PC-9 (cell line): ENCODE results near the gene MIA. TPM values are rescaled to one million over a fixed set of nuclear protein-coding genes. Genes with fewer than 3 reads are reported as not detected.

Source experiments
- BruUV-seq: library from RNA; stranded (reverse); fragments of 400-500 nt; replicated peaks from 2 replicates; lab custom pipeline; 2021; lab: Mats Ljungman, UMichigan
- CTCF ChIA-PET: fragments of 300-600 bp; sonication (Branson Sonifier 250); formaldehyde crosslinking; loops from one replicate; lab custom pipeline; 2022; ENCODE audit warnings: antibody characterized with exemption; lab: Charles Lee
- POLR2A ChIA-PET: fragments of 300-600 bp; sonication (Branson Sonifier 250); formaldehyde crosslinking; loops from one replicate; lab custom pipeline; 2022; ENCODE audit warnings: antibody characterized with exemption; ENCODE audit not compliant: unreplicated experiment; lab: Charles Lee
- DNase-seq, 2 experiments: peaks; one replicate each; pipeline versions ENCODE4 v3.0.0 to v3.0.0-alpha.2; 2015 to 2022; ENCODE audit warnings: mixed read lengths in 1 of 2
- H2AFZ ChIP-seq: fragments of 200-600 bp; sonication (generic); 2 replicates; pipeline ENCODE4 v1.8.1; 2017; ENCODE audit warnings: antibody characterized with exemption
- H3F3A ChIP-seq: fragments of 200-600 bp; sonication (generic); 2 replicates; pipeline ENCODE4 v1.8.1; 2017; ENCODE audit warnings: antibody characterized with exemption, mild to moderate bottlenecking, low read depth; ENCODE audit not compliant: insufficient read depth
- H3K27ac ChIP-seq: fragments of 200-600 bp; sonication (generic); 2 replicates; pipeline ENCODE4 v1.6.1; 2016; ENCODE audit warnings: mixed run types
- H3K27me3 ChIP-seq: fragments of 200-600 bp; sonication (generic); 2 replicates; pipeline ENCODE4 v1.6.1; 2016; ENCODE audit warnings: low read depth, mixed run types; ENCODE audit not compliant: insufficient read depth
- H3K36me3 ChIP-seq: fragments of 200-600 bp; sonication (generic); 2 replicates; pipeline ENCODE4 v1.6.1; 2016; ENCODE audit warnings: low read depth, mixed run types
- H3K4me1 ChIP-seq: fragments of 200-600 bp; sonication (generic); replicated peaks from 2 replicates; pipeline ENCODE4 v1.6.1; 2016; ENCODE audit warnings: mixed run types; ENCODE audit not compliant: insufficient read depth
- H3K4me2 ChIP-seq: fragments of 200-600 bp; sonication (generic); 2 replicates; pipeline ENCODE4 v1.6.1; 2017; ENCODE audit warnings: mixed run types
- H3K4me3 ChIP-seq: fragments of 200-600 bp; sonication (generic); 2 replicates; pipeline ENCODE4 v1.6.1; 2016; ENCODE audit warnings: mixed run types
- H3K79me2 ChIP-seq: fragments of 200-600 bp; sonication (generic); 2 replicates; pipeline ENCODE4 v1.6.1; 2017; ENCODE audit warnings: low read depth, mixed run types
- H3K9me2 ChIP-seq: fragments of 200-600 bp; sonication (generic); 2 replicates; pipeline ENCODE4 v1.8.1; 2017; ENCODE audit warnings: mild to moderate bottlenecking; ENCODE audit not compliant: insufficient read depth
- H3K9me3 ChIP-seq: fragments of 200-600 bp; sonication (generic); 2 replicates; pipeline ENCODE4 v1.8.1; 2016; ENCODE audit warnings: low read depth; ENCODE audit not compliant: insufficient read depth
- H4K20me1 ChIP-seq: fragments of 200-600 bp; sonication (generic); 2 replicates; pipeline ENCODE4 v1.8.1; 2017; ENCODE audit not compliant: insufficient read depth
- EZH2 ChIP-seq: fragments of 200-600 bp; sonication (generic); IDR thresholded peaks from 2 replicates; pipeline ENCODE4 v1.8.0; 2017; ENCODE audit warnings: antibody characterized with exemption, low read depth
- intact Hi-C: fragments of 100-400 bp; cut with micrococcal nuclease; formaldehyde crosslinking; loops from one replicate; pipeline ENCODE4 v1.10.0; 2022; ENCODE audit not compliant: unreplicated experiment
- total RNA-seq: library from RNA; stranded (reverse); gene quantifications from 2 replicates; pipeline ENCODE4 v1.2.3, GENCODE V29; 2021
- TF ChIP-seq, protein P1 (sequence below): fragments of 200-600 bp; sonication (generic); conservative IDR thresholded peaks from 2 replicates; pipeline ENCODE4 v1.6.1; 2017; ENCODE audit warnings: mixed run types, antibody characterized with exemption, mild to moderate bottlenecking, moderate library complexity

MIA gene
- total RNA-seq, 1 experiment from 2014 or later = 2.7 TPM

DNA sequence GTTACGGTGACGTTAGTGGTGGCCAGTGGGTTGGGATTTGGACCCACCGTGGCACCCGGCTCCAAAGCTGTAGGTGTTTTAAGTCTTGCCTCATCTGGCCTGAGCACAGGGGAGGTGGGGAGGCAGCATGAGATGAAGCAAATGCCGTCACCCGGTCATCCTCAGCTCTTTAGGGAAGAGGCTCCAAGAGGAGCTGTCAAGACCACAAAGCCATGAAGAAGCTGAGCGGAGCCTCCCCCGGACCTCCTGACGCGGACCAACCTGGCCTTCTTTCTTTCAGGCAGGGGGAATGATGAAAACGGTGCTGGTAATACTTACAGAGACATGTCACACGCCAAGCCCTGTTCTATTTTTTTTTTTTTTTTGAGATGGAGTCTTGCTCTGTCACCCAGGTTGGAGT lies 32.4 kb upstream of the MIA start:
- Histone ChIP-seq H2AFZ (no peak overlapping the region), H3K4me3 (no peak overlapping the region), H3K27ac (no peak overlapping the region), H4K20me1 (no peaks in the 10 kb centered on the region; the same call in 1 of the 2 replicates), H3K79me2 (no peaks in the 10 kb centered on the region), H3K27me3 (no peaks in the 10 kb centered on the region), H3K9me2 (no peaks in the 10 kb centered on the region), H3K4me2 (no peak overlapping the region), H3F3A (peaks cover 33% of the 10 kb centered on the region), H3K4me1 (0 out of 2 replicates have a peak, but pooled peaks cover 6% of the 10 kb centered on the region), H3K9me3 (no peaks in the 10 kb centered on the region), H3K36me3 (peaks cover 5% of the 10 kb centered on the region; the same call in 1 of the 2 replicates)
- POLR2A ChIA-PET = no interaction called here
- CTCF ChIA-PET = no interaction called here
- intact Hi-C loops = no loop called here
- DNase-seq = no peak
- no TSS peak for BruUV-seq
- TF ChIP-seq, protein P1, sequence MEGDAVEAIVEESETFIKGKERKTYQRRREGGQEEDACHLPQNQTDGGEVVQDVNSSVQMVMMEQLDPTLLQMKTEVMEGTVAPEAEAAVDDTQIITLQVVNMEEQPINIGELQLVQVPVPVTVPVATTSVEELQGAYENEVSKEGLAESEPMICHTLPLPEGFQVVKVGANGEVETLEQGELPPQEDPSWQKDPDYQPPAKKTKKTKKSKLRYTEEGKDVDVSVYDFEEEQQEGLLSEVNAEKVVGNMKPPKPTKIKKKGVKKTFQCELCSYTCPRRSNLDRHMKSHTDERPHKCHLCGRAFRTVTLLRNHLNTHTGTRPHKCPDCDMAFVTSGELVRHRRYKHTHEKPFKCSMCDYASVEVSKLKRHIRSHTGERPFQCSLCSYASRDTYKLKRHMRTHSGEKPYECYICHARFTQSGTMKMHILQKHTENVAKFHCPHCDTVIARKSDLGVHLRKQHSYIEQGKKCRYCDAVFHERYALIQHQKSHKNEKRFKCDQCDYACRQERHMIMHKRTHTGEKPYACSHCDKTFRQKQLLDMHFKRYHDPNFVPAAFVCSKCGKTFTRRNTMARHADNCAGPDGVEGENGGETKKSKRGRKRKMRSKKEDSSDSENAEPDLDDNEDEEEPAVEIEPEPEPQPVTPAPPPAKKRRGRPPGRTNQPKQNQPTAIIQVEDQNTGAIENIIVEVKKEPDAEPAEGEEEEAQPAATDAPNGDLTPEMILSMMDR = no peak
- TF ChIP-seq EZH2 = no peak

DNA sequence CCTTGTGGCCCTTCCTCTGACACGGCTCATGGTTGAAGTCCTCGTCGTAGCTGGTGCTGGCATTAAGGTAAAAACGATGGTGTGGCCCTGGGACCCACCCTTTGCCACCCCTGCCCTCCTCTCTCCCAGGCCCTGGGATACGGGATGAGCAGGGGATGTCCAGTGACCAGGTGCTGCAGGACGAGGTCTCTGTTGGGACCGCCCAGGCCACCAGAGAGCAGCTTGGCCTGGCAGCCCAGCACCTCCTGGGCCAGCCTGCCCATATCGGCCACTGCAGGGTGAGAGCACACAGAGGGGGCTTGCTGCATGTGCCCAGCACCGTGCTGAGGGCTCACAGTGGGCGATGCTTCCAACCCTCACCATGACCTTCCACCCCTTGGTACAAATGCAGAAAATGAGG lies 31.4 kb upstream of the MIA start:
- H3K27me3 ChIP-seq = no peaks in the 10 kb centered on the region
- no peak overlapping the region for H2AFZ ChIP-seq
- H3K4me2 ChIP-seq = no peak overlapping the region
- TF ChIP-seq, protein P1 = no peak
- TF ChIP-seq EZH2 = no peak
- H3K9me3 ChIP-seq = no peaks in the 10 kb centered on the region
- H3K27ac ChIP-seq = no peak overlapping the region
- H3K4me1 ChIP-seq = peaks cover 13% of the 10 kb centered on the region
- BruUV-seq = no TSS peak
- ChIA-PET POLR2A (interaction anchor here (0.6 kb wide), 1 partner anchor 53 kb away, joined by 3 read pairs; the partner anchor contains the start of gene NUMBL), CTCF (no interaction called here)
- no peak for DNase-seq
- peaks cover 4% of the 10 kb centered on the region for H3K79me2 ChIP-seq
- H3K9me2 ChIP-seq = no peaks in the 10 kb centered on the region
- H3F3A ChIP-seq = peaks cover 28% of the 10 kb centered on the region
- H4K20me1 ChIP-seq = no peaks in the 10 kb centered on the region; the same call in 1 of the 2 replicates
- intact Hi-C loops = no loop called here
- H3K36me3 ChIP-seq = peaks cover under 1% of the 10 kb centered on the region; the same call in 1 of the 2 replicates
- no peak overlapping the region for H3K4me3 ChIP-seq

DNA sequence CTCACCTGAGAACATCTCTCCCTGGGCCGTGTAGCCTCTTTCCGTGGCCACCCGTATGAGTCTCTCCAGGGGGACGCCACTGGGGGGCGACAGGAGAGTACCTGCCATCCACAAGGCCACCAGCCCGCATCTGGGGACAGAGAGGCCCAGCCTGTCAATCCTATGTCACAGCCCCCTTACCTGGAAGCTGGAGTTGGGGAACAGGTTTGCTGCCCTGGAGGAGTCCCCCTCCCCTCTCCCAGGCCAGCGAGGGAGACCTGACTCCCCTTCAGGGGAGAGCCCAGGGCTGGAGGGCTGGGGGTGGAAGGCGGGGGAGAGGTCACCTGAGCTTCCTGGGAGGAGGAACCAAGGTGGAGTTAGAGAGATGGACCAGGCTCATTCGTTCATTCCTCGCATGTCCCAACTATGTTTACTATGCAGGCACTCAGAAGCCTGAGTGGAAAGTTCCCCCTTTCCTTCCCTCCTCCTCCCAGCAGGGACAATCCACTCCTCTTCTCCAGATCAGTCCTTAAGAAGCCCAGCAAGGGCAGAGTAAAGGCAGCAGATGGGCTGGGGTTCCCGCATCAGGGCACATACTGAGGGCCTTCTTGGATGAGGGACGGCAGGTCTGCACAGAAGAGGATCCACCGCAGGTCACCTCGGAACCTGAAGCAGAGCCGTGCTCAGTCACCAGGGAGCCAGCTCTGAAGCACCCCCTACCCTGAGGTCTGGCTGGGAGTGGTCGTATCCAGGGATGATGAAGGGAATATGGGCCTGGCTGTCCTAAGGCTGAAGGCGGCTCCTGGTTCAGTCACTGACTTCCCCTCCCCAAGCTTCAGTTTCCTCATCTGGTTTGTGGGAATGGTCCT lies 30.5 kb upstream of the MIA start:
- Histone ChIP-seq H3K4me3 (no peak overlapping the region), H3K4me2 (no peak overlapping the region), H3K79me2 (peaks cover 11% of the 10 kb centered on the region), H3K4me1 (peaks cover 22% of the 10 kb centered on the region), H3K9me2 (no peaks in the 10 kb centered on the region), H3K27ac (no peak overlapping the region), H4K20me1 (no peaks in the 10 kb centered on the region; the same call in 1 of the 2 replicates), H3K9me3 (no peaks in the 10 kb centered on the region), H3F3A (peaks cover 24% of the 10 kb centered on the region), H3K36me3 (no peaks in the 10 kb centered on the region), H3K27me3 (no peaks in the 10 kb centered on the region), H2AFZ (no peak overlapping the region)
- ChIA-PET POLR2A (interaction anchor here (0.6 kb wide), 3 partner anchors 26 to 697 kb away, joined by 3 to 4 read pairs (median 3); partner anchors contain the start of gene NUMBL), CTCF (no interaction called here)
- DNase-seq = no peak
- intact Hi-C loops = no loop called here
- BruUV-seq = no TSS peak
- no peak for TF ChIP-seq EZH2
- TF ChIP-seq, protein P1 = no peak
